ENCODE data around the gene BCAS1. TPM values are rescaled to one million over a fixed set of nuclear protein-coding genes. Genes with fewer than 3 reads are reported as not detected.
A peak's percentile ranks its signal among the peaks of the same experiment; 100 is the strongest.
"Not testable (repeated sequence)": the region's sequence is repeated elsewhere in the genome, so short reads cannot be mapped to it uniquely, and the experiment has no call there.

BCAS1 gene
- total RNA-seq, 4 donors from 2014 or later, result 0.97 to 9.3 (median 4.4) TPM

- TF ChIP-seq POLR2A (IDR thresholded peaks at IDR 0.05) (no peak), CTCF (IDR thresholded peaks at IDR 0.05) (no peak)
- intact Hi-C loops (cut with DNase I), result loop anchor here (10.0 kb wide), 1 partner anchor 289 kb away; no protein-coding TSS in a partner anchor
- DNase-seq, result no peak
- peaks cover 0 to 27% (median 9%) of the 10 kb centered on the region in 3 donors for H3K4me1 ChIP-seq
- H3K27ac ChIP-seq, result peak overlapping the region in 1 of 4 donors; percentile 73
- no peaks in the 10 kb centered on the region for H3K9me3 ChIP-seq
- H3K4me3 ChIP-seq, result no peak overlapping the region
- H3K36me3 ChIP-seq, result no peaks in the 10 kb centered on the region
- no peaks in the 10 kb centered on the region for H3K27me3 ChIP-seq
- WGBS, 2 donors, result 53 to 76% methylated on average over 2 of the region's 2 CpGs
Measured at GRCh38 chr20:53933232-53933846, 137.1 kb downstream of the BCAS1 start.

GRCh38 chr20:53932655-53933192, 137.7 kb downstream of the BCAS1 start:
- 92 to 96% methylated on average over 5 of the region's 5 CpGs for WGBS, 2 donors
- peaks cover 0 to 27% (median 9%) of the 10 kb centered on the region in 3 donors for H3K4me1 ChIP-seq
- not testable (repeated sequence) for H3K9me3 ChIP-seq, H3K4me3 ChIP-seq, H3K36me3 ChIP-seq, H3K27me3 ChIP-seq, DNase-seq, H3K27ac ChIP-seq
- intact Hi-C loops (cut with DNase I), result loop anchor here (10.0 kb wide), 1 partner anchor 288 kb away; no protein-coding TSS in a partner anchor

GRCh38 chr20:53931597-53931996, 138.8 kb downstream of the BCAS1 start:
- no peaks in the 10 kb centered on the region for H3K9me3 ChIP-seq
- TF ChIP-seq CTCF (IDR thresholded peaks at IDR 0.05) (no peak), POLR2A (IDR thresholded peaks at IDR 0.05) (no peak)
- intact Hi-C loops (cut with DNase I), result loop anchor here (10.0 kb wide), 1 partner anchor 287 kb away; no protein-coding TSS in a partner anchor
- no peak overlapping the region for H3K4me3 ChIP-seq
- H3K36me3 ChIP-seq, result no peaks in the 10 kb centered on the region
- no peaks in the 10 kb centered on the region for H3K27me3 ChIP-seq
- peaks cover 5 to 35% (median 12%) of the 10 kb centered on the region in 3 donors for H3K4me1 ChIP-seq
- no peak for DNase-seq
- WGBS, 2 donors, result 78 to 79% methylated on average over 1 of the region's 1 CpG
- no peak overlapping the region for H3K27ac ChIP-seq

GRCh38 chr20:53930651-53931504, 139.5 kb downstream of the BCAS1 start:
- no peak for DNase-seq
- TF ChIP-seq POLR2A (IDR thresholded peaks at IDR 0.05) (no peak), CTCF (IDR thresholded peaks at IDR 0.05) (no peak)
- 42 to 46% methylated on average over 3 of the region's 3 CpGs for WGBS, 2 donors
- Histone ChIP-seq H3K4me1 (peaks cover 9 to 41% (median 16%) of the 10 kb centered on the region in 3 donors), H3K9me3 (no peaks in the 10 kb centered on the region), H3K27me3 (no peaks in the 10 kb centered on the region), H3K27ac (peak overlapping the region in 3 of 4 donors; percentile 6 to 30 (median 11)), H3K4me3 (no peak overlapping the region), H3K36me3 (no peaks in the 10 kb centered on the region)
- intact Hi-C loops (cut with DNase I), result loop anchor here (10.0 kb wide), 1 partner anchor 286 kb away; no protein-coding TSS in a partner anchor

GRCh38 chr20:53929974-53930650, 140.3 kb downstream of the BCAS1 start:
- Histone ChIP-seq H3K27ac (peak overlapping the region in 3 of 4 donors; percentile 6 to 30 (median 11)), H3K27me3 (no peaks in the 10 kb centered on the region), H3K36me3 (no peaks in the 10 kb centered on the region), H3K4me3 (no peak overlapping the region), H3K9me3 (no peaks in the 10 kb centered on the region), H3K4me1 (peaks cover 11 to 39% (median 14%) of the 10 kb centered on the region in 3 donors)
- WGBS, 2 donors, result 78 to 91% methylated on average over 6 of the region's 6 CpGs
- DNase-seq, result no peak
- TF ChIP-seq POLR2A (IDR thresholded peaks at IDR 0.05), result peak in 1 of 4 donors; percentile 25
- TF ChIP-seq CTCF (IDR thresholded peaks at IDR 0.05), result no peak
- intact Hi-C loops (cut with DNase I), result loop anchor here (10.0 kb wide), 1 partner anchor 285 kb away; no protein-coding TSS in a partner anchor
